RWPE1 (cell line): ENCODE results near the gene ZNF200.
"Not testable (repeated sequence)": the region's sequence is repeated elsewhere in the genome, so short reads cannot be mapped to it uniquely, and the experiment has no call there.

ENCODE experiments used
- CTCF ChIA-PET: fragments of 350-600 bp; sonication (Branson Sonifier 250); formaldehyde crosslinking; extraction: SDS; loops from one replicate; lab custom pipeline; 2021; lab: Yijun Ruan, JAX
- POLR2A ChIA-PET: fragments of 400-600 bp; formaldehyde crosslinking; extraction: SDS; loops from one replicate; lab custom pipeline; 2020; ENCODE audit warnings: antibody characterized with exemption; ENCODE audit not compliant: low non-redundant PET; lab: Yijun Ruan, JAX
- DNase-seq: peaks from one replicate; pipeline ENCODE4 v3.0.0; 2012; ENCODE audit warnings: low spot score
- H3K27ac ChIP-seq: fragments of 450-650 bp; 2 replicates; pipeline ENCODE4 v1.5.1; 2017
- TF ChIP-seq, protein P1 (sequence below): fragments of 450-650 bp; conservative IDR thresholded peaks from 2 replicates; pipeline ENCODE4 v1.5.1; 2017; ENCODE audit warnings: low read depth, mild to moderate bottlenecking

The ZNF200 gene

DNA sequence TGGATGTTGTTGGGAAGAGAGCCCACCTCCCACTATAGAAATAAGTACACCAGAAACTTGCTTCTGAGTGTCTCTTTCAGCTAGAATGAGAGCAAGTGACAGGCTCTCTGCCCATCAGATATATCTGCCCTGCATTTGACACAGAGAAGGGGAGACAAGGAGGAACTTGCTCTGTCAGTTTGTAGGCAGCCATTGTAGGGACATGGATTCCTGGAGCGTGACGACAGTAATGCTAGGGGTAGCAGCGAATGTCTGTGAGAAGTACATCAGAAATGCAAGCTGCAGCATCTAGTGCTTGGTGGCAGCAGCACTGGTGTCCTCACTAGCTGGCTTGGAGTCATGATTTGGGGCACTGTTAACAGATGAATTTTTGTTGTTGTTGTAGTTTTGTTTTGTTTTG is 23.0 kb downstream of the ZNF200 start:
- ChIA-PET POLR2A (no interaction called here), CTCF (interaction anchor here (0.6 kb wide), 1 partner anchor 152 kb away, joined by 4 read pairs; no protein-coding TSS in a partner anchor)
- no peak for DNase-seq
- TF ChIP-seq, protein P1, sequence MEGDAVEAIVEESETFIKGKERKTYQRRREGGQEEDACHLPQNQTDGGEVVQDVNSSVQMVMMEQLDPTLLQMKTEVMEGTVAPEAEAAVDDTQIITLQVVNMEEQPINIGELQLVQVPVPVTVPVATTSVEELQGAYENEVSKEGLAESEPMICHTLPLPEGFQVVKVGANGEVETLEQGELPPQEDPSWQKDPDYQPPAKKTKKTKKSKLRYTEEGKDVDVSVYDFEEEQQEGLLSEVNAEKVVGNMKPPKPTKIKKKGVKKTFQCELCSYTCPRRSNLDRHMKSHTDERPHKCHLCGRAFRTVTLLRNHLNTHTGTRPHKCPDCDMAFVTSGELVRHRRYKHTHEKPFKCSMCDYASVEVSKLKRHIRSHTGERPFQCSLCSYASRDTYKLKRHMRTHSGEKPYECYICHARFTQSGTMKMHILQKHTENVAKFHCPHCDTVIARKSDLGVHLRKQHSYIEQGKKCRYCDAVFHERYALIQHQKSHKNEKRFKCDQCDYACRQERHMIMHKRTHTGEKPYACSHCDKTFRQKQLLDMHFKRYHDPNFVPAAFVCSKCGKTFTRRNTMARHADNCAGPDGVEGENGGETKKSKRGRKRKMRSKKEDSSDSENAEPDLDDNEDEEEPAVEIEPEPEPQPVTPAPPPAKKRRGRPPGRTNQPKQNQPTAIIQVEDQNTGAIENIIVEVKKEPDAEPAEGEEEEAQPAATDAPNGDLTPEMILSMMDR = no peak
- no peak overlapping the region for H3K27ac ChIP-seq

DNA sequence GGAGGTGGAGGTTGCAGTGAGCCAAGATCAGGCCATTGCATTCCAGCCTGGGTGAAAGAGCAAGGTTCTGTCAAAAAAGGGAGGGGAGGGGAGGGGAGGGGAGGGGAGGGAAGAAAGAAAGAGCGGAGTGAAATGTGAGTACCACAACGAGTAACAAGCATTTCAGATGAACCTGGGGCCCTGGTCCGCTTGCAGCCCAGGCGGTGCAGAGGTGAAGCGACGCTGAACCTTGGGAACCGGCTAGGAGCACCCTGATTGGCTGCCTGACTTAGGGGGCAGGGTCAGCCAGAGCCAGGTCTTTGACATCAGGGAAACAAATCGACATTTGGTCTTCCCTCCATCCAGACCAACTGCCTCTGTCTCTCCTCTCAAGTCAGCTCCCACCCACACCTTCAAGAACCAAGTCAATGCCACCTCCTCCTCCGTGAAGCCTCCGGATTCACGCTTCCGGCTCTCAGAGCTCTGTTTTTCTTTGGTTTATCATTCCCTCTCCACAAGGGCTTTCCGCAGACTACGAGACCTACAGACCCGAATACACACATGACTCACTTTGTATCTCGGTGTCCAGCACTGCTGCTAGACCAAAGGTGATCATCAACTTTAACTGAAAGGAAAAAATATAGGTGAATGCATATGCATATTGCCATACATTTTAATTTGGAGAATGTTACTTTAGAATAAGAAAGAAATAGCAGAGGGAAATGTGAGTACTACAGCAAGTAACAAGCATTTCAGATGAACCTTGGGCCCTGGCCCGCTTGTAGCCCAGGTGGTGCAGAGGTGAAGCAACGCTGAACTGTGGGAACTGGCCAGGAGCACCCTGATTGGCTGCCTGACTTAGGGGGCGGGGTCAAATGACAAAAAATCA is 27.6 kb downstream of the ZNF200 start:
- ChIA-PET CTCF (interaction anchor here (0.6 kb wide), 1 partner anchor 510 kb away, joined by 3 read pairs; the partner anchor contains the start of gene TRAP1), POLR2A (no interaction called here)
- TF ChIP-seq, protein P1 = no peak
- DNase-seq = no peak
- no peak overlapping the region for H3K27ac ChIP-seq

DNA sequence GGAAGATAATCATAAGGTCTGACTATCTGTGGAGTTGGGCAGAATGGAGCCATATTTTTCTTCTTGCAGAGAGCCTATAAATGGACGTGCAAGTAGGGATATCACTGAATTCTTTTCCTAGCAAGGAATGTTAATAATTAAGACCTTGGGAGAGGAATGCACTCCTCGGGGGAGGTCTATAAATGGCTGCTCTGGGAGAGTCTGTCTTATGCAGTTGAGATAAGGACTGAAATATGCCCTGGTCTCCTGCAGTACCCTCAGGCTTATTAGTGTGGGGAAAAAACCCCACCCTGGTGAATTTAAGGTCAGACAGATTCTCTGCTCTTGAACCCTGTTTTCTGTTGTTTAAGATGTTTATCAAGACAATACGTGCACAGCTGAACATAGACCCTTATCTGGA is 29.0 kb downstream of the ZNF200 start:
- H3K27ac ChIP-seq, CTCF ChIA-PET, DNase-seq, POLR2A ChIA-PET: not testable (repeated sequence)

DNA sequence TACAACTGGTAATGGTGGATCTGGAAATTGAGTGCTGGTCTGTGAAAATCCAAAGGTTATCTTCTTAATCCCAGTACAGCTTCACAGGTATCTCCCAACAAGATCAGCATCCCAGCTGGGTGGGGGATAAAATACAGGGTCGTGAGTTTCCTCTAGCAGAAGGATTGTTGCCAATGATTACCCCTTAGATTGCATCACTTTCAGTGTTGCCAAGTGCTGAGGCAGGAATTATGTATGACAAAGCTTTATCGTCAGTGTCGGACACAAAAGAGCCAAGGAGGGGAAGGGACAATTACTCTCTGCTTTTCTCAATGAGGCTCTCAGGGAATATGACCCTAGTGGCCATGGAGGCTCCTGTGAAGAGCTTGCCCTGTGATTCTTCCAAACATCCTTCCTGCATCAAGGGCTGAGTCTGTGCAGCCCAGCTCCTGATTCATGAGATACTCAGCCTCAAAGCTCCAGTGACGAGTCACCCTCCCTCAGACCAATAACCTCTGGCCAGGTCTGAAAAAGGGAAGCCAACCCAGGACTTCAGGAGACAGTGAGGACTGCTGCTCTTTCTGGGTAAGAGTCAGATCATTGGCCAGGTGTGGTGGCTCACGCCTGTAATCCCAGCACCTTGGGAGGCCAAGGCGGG is 31.9 kb downstream of the ZNF200 start:
- ChIA-PET POLR2A (no interaction called here), CTCF (interaction anchor here (0.6 kb wide), 1 partner anchor 199 kb away, joined by 7 read pairs; no protein-coding TSS in a partner anchor)
- TF ChIP-seq, protein P1 = no peak
- H3K27ac ChIP-seq = no peak overlapping the region
- no peak for DNase-seq

DNA sequence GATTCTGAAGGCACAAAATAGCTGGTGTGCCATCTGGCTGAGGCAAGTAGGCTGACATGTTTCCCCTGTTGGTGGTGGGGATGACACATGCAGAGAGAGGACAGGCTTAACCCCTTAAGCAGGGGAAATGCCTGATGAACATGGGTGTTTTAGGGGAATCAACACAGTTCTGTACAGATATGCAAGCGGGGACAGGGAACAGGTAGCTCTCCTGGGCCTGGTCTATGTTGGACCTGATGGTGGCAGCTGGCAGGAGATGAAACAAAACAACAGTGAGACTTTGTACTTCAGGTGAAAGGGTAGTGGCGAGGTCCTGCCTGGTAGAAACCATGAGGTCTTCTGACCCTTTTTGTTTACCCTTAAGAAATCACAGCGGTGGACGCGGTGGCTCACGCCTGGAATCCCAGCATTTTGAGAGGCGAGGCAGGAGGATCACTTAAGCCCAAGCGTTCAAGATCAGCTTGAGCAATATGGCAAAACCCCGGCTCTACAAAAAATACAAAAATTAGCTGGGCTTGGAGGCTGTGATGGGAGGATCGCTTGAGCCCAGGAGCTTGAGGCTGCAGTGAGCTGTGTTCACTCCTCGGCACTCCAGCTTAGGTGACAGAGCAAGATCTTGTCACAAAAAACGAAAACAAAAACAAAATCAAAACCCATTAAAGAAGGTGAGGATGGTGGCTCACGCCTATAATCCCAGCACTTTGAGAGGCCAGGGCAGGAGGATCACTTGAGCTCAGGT is 36.5 kb downstream of the ZNF200 start:
- no peak overlapping the region for H3K27ac ChIP-seq
- no peak for DNase-seq
- POLR2A ChIA-PET = no interaction called here
- TF ChIP-seq, protein P1 = no peak
- CTCF ChIA-PET = no interaction called here

DNA sequence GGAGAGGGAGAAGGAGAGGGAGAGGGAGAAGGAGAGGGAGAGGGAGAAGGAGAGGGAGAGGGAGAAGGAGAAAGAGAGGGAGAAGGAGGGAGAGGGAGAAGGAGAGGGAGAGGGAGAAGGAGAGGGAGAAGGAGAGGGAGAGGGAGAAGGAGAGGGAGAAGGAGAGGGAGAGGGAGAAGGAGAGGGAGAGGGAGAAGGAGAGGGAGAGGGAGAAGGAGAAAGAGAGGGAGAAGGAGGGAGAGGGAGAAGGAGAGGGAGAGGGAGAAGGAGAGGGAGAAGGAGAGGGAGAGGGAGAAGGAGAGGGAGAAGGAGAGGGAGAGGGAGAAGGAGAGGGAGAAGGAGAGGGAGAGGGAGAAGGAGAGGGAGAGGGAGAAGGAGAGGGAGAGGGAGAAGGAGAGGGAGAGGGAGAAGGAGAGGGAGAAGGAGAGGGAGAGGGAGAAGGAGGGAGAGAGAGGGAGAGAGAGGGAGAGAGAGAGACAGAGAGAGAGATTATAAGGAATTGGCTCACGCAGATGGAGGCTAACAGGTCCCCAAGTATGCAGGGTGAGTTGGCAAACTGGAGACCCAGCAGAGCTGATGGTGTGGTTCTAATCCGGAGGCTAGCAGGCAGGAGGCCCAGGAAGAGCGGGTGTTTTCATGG is 37.1 kb downstream of the ZNF200 start:
- POLR2A ChIA-PET, DNase-seq, H3K27ac ChIP-seq, CTCF ChIA-PET: not testable (repeated sequence)

DNA sequence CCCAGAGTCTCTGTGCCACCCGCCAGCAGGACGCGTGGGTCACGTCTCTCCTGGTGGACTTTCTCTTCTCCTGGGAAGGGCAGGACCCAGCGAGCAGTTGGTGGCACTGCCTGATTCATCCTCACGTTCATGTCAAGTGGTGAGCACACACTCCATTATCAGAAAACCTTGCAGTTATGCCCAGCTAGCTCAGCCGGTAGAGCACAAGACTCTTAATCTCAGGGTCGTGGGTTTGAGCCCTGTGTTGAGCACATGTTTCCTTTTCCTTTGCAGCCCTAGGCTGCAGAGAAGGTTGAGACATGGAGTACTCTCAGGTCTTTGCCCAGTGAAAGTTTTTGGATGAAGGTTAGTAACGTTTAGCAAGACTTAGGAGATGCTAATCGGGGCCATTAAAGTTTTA is 39.0 kb downstream of the ZNF200 start:
- POLR2A ChIA-PET = no interaction called here
- no peak for DNase-seq
- TF ChIP-seq, protein P1 = no peak

More for the DNA sequence above, 39.0 kb downstream of the ZNF200 start:
- CTCF ChIA-PET = no interaction called here
- no peak overlapping the region for H3K27ac ChIP-seq
